Measurements from ENCODE around the gene EEIG1.

- TF ChIP-seq POLR2A (IDR thresholded peaks at IDR 0.05) (no peak), CTCF (IDR thresholded peaks at IDR 0.05) (no peak)
Measured at GRCh38 chr9:127979015-127979332, 1.8 kb downstream of the EEIG1 start.
